Left ventricle myocardium inferior (tissue), 1 donor: Measurements from ENCODE around the gene ALDH3A2. TPM values are rescaled to one million over a fixed set of nuclear protein-coding genes. Genes with fewer than 3 reads are reported as not detected.
"Not testable (repeated sequence)": the region's sequence is repeated elsewhere in the genome, so short reads cannot be mapped to it uniquely, and the experiment has no call there.

ENCODE experiments used
- DNase-seq: peaks from one replicate; pipeline ENCODE4 v3.0.0-alpha.2; 2020
- H3K27ac ChIP-seq: fragments of 200-600 bp; replicated peaks from 2 replicates; pipeline ENCODE4 v1.8.0; 2021
- H3K27me3 ChIP-seq: fragments of 200-600 bp; 2 replicates; pipeline ENCODE4 v1.8.0; 2021; ENCODE audit warnings: low read depth
- H3K36me3 ChIP-seq: fragments of 200-600 bp; 2 replicates; pipeline ENCODE4 v1.8.0; 2021
- H3K4me1 ChIP-seq: fragments of 200-600 bp; 2 replicates; pipeline ENCODE4 v1.8.0; 2021
- H3K4me3 ChIP-seq: fragments of 200-600 bp; 2 replicates; pipeline ENCODE4 v1.8.0; 2021; ENCODE audit warnings: mild to moderate bottlenecking, moderate library complexity
- H3K9me3 ChIP-seq: fragments of 200-600 bp; replicated peaks from 2 replicates; pipeline ENCODE4 v1.8.0; 2021
- intact Hi-C: fragments of 100-400 bp; cut with micrococcal nuclease; formaldehyde crosslinking; loops from one replicate; pipeline ENCODE4 v1.11.0; 2022
- total RNA-seq: library from RNA; stranded (reverse); fragmentation: NEBNext Ultra II Directional; extraction: Animal tissue kit (Norgen Biotek cat#: 25700); gene quantifications from one replicate; pipeline ENCODE4 v1.2.1, GENCODE V29; 2021
- TF ChIP-seq, protein P1 (sequence below): fragments of 200-600 bp; IDR thresholded peaks from 2 replicates; pipeline ENCODE4 v1.8.0; 2021; ENCODE audit warnings: antibody characterized with exemption, mild to moderate bottlenecking, borderline replicate concordance
- donor health status: DM: no; HTN: yes; CAD: no; lungs with severe emphysema.

Gene ALDH3A2
- total RNA-seq, 1 donor from 2014 or later = 65.2 TPM

DNA sequence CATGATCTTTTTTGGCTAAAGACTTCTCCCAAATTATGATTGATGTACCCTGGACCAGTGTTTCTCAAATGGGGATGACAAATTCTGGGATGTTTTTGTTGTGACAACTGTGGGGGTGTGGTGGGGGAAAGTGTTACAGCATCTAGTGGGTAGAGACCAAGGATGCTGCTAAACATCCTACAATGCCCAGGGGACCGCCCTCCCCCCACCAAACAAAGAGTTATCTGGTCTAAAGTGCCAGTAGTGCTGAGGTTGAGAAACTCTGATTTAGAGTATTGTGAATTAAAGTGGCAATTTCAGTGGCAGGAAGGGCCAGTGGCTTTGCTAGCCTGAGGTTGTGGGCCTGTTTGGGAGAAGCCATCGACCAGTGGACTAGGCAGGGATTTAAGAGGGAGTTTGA, 34.6 kb downstream of the ALDH3A2 start:
- Histone ChIP-seq H3K4me1 (no peaks in the 10 kb centered on the region), H3K27ac (no peak overlapping the region), H3K9me3 (no peaks in the 10 kb centered on the region), H3K4me3 (no peak overlapping the region), H3K36me3 (peaks cover 13% of the 10 kb centered on the region), H3K27me3 (no peaks in the 10 kb centered on the region)
- no peak for DNase-seq
- intact Hi-C loops = no loop called here
- TF ChIP-seq, protein P1, sequence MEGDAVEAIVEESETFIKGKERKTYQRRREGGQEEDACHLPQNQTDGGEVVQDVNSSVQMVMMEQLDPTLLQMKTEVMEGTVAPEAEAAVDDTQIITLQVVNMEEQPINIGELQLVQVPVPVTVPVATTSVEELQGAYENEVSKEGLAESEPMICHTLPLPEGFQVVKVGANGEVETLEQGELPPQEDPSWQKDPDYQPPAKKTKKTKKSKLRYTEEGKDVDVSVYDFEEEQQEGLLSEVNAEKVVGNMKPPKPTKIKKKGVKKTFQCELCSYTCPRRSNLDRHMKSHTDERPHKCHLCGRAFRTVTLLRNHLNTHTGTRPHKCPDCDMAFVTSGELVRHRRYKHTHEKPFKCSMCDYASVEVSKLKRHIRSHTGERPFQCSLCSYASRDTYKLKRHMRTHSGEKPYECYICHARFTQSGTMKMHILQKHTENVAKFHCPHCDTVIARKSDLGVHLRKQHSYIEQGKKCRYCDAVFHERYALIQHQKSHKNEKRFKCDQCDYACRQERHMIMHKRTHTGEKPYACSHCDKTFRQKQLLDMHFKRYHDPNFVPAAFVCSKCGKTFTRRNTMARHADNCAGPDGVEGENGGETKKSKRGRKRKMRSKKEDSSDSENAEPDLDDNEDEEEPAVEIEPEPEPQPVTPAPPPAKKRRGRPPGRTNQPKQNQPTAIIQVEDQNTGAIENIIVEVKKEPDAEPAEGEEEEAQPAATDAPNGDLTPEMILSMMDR = no peak

DNA sequence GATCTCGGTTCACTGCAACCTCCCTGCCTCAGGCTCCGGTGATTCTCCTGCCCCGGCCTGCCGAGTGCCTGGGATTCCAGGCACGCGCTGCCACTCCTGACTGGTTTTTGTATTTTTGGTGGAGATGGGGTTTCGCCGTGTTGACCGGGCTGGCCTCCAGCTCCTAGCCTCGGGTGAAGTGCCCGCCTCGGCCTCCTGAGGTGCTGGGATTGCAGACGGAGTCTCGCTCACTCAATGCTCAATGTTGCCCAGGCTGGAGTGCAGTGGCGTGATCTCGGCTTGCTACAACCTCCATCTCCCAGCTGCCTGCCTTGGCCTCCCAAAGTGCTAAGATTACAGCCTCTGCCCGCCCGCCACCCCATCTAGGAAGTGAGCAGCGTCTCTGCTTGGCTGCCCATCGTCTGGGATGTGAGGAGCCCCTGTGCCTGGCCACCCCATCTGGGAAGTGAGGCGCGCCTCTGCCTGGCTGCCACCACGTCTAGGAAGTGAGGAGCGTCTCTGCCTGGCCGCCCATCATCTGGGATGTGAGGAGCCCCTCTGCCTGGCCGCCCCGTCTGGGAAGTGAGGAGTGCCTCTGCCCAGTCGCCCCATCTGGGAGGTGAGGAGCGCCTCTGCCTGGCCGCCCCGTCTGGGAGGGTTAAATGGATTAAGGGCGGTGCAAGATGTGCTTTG, 36.5 kb downstream of the ALDH3A2 start:
- DNase-seq, H3K27ac ChIP-seq, intact Hi-C loops, H3K4me3 ChIP-seq, H3K9me3 ChIP-seq, H3K27me3 ChIP-seq, H3K4me1 ChIP-seq, H3K36me3 ChIP-seq: not testable (repeated sequence)

DNA sequence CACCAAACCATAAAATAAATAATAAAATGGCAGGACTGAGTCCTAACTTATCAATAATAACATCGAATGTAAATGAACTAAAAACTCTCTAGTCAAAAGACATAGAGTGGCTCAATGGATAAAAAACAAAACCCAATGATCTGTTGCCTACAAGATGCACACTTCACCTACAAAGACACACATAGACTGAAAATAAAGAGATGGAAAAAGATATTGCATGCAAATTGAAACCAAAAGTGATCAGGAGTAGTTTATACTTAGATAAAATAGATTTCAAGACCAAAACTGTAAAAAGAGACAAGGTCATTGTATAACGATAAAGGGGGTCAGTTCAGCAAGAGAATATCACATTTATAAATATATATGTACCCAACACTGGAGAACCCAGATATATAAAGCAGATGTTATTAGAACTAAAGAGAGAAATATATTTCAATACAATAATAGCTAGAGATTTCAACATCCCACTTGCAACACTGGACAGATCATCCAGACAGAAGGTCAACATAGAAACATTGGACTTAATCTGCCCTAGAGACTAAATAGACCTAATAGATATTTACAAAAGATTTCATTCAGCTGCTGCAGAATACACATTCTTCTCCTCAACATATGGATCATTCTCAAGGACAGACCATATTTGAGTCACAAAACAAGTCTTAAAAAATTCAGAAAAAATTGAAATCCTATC, 38.0 kb downstream of the ALDH3A2 start:
- H3K27ac ChIP-seq = no peak overlapping the region
- no peaks in the 10 kb centered on the region for H3K36me3 ChIP-seq
- TF ChIP-seq, protein P1 = no peak
- H3K27me3 ChIP-seq = no peaks in the 10 kb centered on the region
- H3K4me1 ChIP-seq = no peaks in the 10 kb centered on the region
- intact Hi-C loops = no loop called here
- no peak for DNase-seq
- no peak overlapping the region for H3K4me3 ChIP-seq
- H3K9me3 ChIP-seq = no peaks in the 10 kb centered on the region

DNA sequence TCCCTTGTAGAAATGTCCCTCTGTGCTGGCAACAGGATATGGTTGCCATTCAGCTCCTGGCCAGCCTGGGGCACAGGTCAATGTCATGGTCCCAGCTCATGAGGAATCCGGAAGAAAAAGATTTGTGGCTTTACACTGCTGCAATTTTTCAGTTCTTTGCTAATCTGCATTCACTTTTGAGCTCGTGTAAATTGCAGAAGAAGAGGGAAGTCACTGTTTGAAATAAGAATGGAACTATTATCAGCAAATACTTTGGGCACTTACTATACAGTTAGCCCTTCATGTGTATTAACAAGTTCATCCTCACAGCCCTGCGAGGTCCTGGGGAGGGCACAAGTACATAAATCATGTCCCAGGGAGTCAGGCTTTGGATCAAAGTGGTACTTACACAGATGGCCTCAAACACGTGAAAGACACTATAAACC, 53.7 kb downstream of the ALDH3A2 start:
- DNase-seq = no peak
- Histone ChIP-seq H3K9me3 (no peaks in the 10 kb centered on the region), H3K27me3 (no peaks in the 10 kb centered on the region), H3K4me3 (no peak overlapping the region), H3K27ac (peak overlapping the region; percentile 73), H3K4me1 (peaks cover 24% of the 10 kb centered on the region), H3K36me3 (no peaks in the 10 kb centered on the region)
- intact Hi-C loops = no loop called here
- TF ChIP-seq, protein P1 = no peak

DNA sequence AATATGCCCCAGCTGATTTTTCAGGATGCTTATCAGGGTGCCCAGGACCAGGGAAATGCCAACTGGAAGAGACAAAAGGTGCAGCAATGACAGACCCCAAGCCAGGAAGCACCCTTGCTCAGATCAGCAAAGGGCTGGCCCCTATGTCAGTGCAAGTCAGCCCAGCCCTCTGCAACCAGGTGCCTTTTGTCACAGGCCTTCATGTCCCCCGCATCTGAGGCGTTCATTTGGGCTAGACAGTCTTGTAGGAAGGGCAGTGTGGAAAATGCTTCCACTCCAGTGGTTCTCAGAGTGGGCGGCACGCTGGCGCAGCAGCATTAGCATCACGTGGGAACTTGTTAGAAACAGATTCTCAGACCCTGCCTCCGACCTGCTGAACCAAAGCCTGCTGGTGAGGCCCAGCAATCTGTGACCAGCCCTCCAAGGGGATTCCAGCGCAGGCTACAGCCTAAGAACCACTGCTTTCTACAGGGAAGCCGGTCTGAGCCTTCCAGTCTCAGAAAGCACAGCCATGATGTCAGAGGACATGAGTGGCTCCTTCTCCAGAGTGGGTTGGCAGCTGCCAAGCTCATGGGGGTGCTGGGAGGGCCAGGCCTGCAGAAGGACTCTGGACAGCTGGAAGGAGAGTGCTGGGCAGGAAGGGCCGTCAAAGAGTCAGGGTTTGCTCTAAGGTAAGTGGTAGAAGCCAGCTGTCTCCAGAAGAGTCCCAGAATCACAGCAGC, 54.7 kb downstream of the ALDH3A2 start:
- Histone ChIP-seq H3K27me3 (no peaks in the 10 kb centered on the region), H3K27ac (peak overlapping the region; percentile 73), H3K36me3 (no peaks in the 10 kb centered on the region), H3K4me1 (peaks cover 30% of the 10 kb centered on the region), H3K9me3 (no peaks in the 10 kb centered on the region), H3K4me3 (no peak overlapping the region)
- intact Hi-C loops = no loop called here
- no peak for DNase-seq
- TF ChIP-seq, protein P1 = no peak
